DOHH2 (cell line): ENCODE results near the gene SLC49A4.

Experiments used
- H3F3A ChIP-seq: fragments of 200-600 bp; sonication (generic), shearing (Covaris generic); 2 replicates; pipeline ENCODE4 v1.6.0; 2016; ENCODE audit warnings: antibody characterized with exemption, mild to moderate bottlenecking; ENCODE audit not compliant: control insufficient read depth, insufficient read depth
- H3K27ac ChIP-seq: fragments of 200-600 bp; sonication (generic); 2 replicates; pipeline ENCODE4 v1.5.1; 2014; ENCODE audit warnings: low read depth, mild to moderate bottlenecking, low read length, moderate library complexity
- H3K27me3 ChIP-seq: fragments of 200-600 bp; sonication (generic); 2 replicates; pipeline ENCODE4 v1.6.1; 2014; ENCODE audit warnings: mild to moderate bottlenecking, low read length, mixed read lengths; ENCODE audit not compliant: control insufficient read depth
- H3K36me3 ChIP-seq: fragments of 200-600 bp; sonication (generic); 2 replicates; pipeline ENCODE4 v1.6.1; 2014; ENCODE audit warnings: mild to moderate bottlenecking, low read length, moderate library complexity, mixed read lengths; ENCODE audit not compliant: control insufficient read depth
- H3K4me1 ChIP-seq: fragments of 200-600 bp; sonication (generic); 2 replicates; pipeline ENCODE4 v1.6.1; 2014; ENCODE audit warnings: mild to moderate bottlenecking, low read length, mixed read lengths; ENCODE audit not compliant: control insufficient read depth
- H3K4me2 ChIP-seq: fragments of 200-600 bp; sonication (generic); 2 replicates; pipeline ENCODE4 v1.6.0; 2014; ENCODE audit warnings: mild to moderate bottlenecking, low read length, moderate library complexity
- H3K4me3 ChIP-seq: fragments of 200-600 bp; sonication (generic); 2 replicates; pipeline ENCODE4 v1.5.1; 2014; ENCODE audit warnings: mild to moderate bottlenecking, low read length, mixed read lengths
- H3K79me2 ChIP-seq: fragments of 200-600 bp; sonication (generic); 2 replicates; pipeline ENCODE4 v1.6.1; 2014; ENCODE audit warnings: mild to moderate bottlenecking, low read length, mixed read lengths; ENCODE audit not compliant: control insufficient read depth
- H3K9me2 ChIP-seq: fragments of 200-600 bp; sonication (generic); replicated peaks from 2 replicates; pipeline ENCODE4 v1.6.1; 2014; ENCODE audit warnings: mild to moderate bottlenecking, low read length, mixed read lengths; ENCODE audit not compliant: control insufficient read depth
- H3K9me3 ChIP-seq: fragments of 200-600 bp; sonication (generic); 2 replicates; pipeline ENCODE4 v1.6.1; 2014; ENCODE audit warnings: antibody characterized with exemption, low read length, mixed read lengths; ENCODE audit not compliant: control insufficient read depth, insufficient read depth
- H4K20me1 ChIP-seq: fragments of 200-600 bp; sonication (generic); 2 replicates; pipeline ENCODE4 v1.6.0; 2014; ENCODE audit warnings: low read depth, mild to moderate bottlenecking, antibody characterized with exemption, low read length, moderate library complexity; ENCODE audit not compliant: control insufficient read depth, insufficient read depth
- CTCF ChIP-seq: fragments of 200-600 bp; sonication (generic); IDR thresholded peaks from one replicate; pipeline ENCODE4 v1.5.1; 2014; ENCODE audit warnings: antibody characterized with exemption, mild to moderate bottlenecking, low read depth, low read length; ENCODE audit not compliant: poor library complexity, severe bottlenecking
- EZH2phosphoT487 ChIP-seq: fragments of 200-600 bp; sonication (generic); IDR thresholded peaks from 2 replicates; pipeline ENCODE4 v1.6.1; 2017; ENCODE audit warnings: borderline replicate concordance, mild to moderate bottlenecking, antibody characterized with exemption, low read length, moderate library complexity, mixed read lengths

Gene SLC49A4

DNA sequence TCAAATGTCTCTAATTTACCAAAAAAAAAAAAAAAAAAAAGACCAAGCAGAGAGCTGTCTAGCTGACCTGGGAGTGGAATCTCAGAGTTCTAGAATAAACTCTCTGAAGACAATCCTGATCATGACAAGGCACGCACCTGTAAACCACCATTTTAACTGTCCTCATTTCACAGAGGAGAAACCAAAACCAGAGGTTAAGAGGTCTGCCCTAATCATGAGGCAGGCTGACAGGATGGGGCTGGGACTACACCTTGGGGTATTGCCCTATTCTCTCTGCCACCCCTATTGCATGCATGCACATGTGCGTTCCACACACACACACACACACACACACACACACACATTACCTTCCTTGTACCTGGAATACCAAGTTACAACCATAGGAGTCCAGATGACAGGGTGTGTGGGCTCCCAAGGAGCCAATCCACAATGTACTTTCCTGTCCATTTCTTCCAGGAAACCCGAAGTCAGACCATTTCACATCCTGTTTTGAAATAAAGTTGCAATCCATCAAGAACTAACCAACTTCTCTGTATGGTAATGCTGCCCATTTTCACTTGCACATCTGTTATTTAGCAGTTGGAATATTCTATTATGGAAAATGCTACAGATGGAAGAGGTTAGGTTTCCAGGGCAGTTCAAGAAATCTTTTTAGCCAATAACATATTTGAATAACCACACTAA, 35.9 kb upstream of the SLC49A4 start:
- Histone ChIP-seq H3K4me3 (no peak overlapping the region), H3K9me2 (no peaks in the 10 kb centered on the region), H3K4me2 (no peak overlapping the region), H3K4me1 (peaks cover 16% of the 10 kb centered on the region), H3K9me3 (no peaks in the 10 kb centered on the region), H3K36me3 (peaks cover 24% of the 10 kb centered on the region), H3F3A (0 out of 2 replicates have a peak, but pooled peaks cover 2% of the 10 kb centered on the region), H3K27ac (no peak overlapping the region), H3K27me3 (no peaks in the 10 kb centered on the region), H4K20me1 (no peaks in the 10 kb centered on the region), H3K79me2 (no peaks in the 10 kb centered on the region)
- no peak for TF ChIP-seq EZH2phosphoT487
- no peak for TF ChIP-seq CTCF

DNA sequence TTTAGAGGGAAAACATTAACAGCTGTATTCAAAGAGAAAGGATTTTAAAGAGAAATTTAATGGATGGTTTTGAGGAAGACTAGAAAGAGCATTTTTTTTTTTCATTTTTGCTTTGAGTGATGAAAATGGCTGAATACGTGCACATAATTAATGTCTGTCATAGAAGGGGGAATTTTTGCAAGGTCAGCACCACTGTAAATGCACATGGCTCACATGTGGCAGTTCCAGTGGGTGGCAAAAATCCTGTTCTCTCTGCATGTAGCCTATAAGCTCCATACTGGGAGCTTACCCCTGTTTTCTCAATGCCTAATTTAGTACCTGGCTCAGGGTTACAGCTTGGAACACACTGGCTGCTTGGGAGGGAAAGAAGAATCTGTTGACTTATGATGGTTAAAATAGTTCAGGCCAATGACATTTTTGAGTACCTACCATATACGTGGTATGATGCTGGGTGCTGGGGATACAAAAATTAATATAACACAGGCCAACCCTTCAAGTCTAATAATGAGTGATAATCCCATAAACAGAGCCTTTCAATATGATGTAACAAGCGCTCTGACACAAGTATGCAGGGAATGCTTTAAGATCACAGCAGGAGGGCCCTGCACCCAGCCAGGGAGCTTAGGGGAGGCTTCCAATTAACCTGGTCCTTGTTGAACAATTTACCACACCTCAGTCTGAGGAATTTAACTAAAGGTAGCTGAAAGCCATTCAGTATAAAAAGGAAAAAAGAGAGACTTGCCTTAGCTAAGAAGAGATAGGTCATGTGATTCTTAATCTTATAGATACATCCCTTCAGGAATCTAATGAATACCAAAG, 34.2 kb upstream of the SLC49A4 start:
- TF ChIP-seq CTCF (no peak), EZH2phosphoT487 (no peak)
- H3K27ac ChIP-seq = no peak overlapping the region
- no peaks in the 10 kb centered on the region for H3K79me2 ChIP-seq
- H3K27me3 ChIP-seq = no peaks in the 10 kb centered on the region
- H4K20me1 ChIP-seq = no peaks in the 10 kb centered on the region
- no peak overlapping the region for H3K4me2 ChIP-seq
- no peak overlapping the region for H3K4me3 ChIP-seq
- peaks cover 16% of the 10 kb centered on the region for H3K4me1 ChIP-seq
- H3F3A ChIP-seq = 0 out of 2 replicates have a peak, but pooled peaks cover 2% of the 10 kb centered on the region
- peaks cover 12% of the 10 kb centered on the region for H3K36me3 ChIP-seq
- H3K9me2 ChIP-seq = no peaks in the 10 kb centered on the region
- H3K9me3 ChIP-seq = no peaks in the 10 kb centered on the region

GRCh38 chr3:122766430-122766829, 28.4 kb upstream of the SLC49A4 start:
- no peak overlapping the region for H3K4me2 ChIP-seq
- peaks cover 11% of the 10 kb centered on the region for H3K4me1 ChIP-seq
- no peak for TF ChIP-seq EZH2phosphoT487
- TF ChIP-seq CTCF = no peak
- H3K9me2 ChIP-seq = no peaks in the 10 kb centered on the region
- no peaks in the 10 kb centered on the region for H3K9me3 ChIP-seq
- H3F3A ChIP-seq = 0 out of 2 replicates have a peak, but pooled peaks cover 2% of the 10 kb centered on the region
- H3K36me3 ChIP-seq = peaks cover 4% of the 10 kb centered on the region; the same call in 1 of the 2 replicates
- H3K79me2 ChIP-seq = no peaks in the 10 kb centered on the region
- no peak overlapping the region for H3K4me3 ChIP-seq
- H3K27me3 ChIP-seq = no peaks in the 10 kb centered on the region
- H3K27ac ChIP-seq = no peak overlapping the region
- no peaks in the 10 kb centered on the region for H4K20me1 ChIP-seq
